ENCODE data around the gene DNAJC13.

GRCh38 chr3:132507657-132508056 is 90.4 kb downstream of the DNAJC13 start:
- no peak for TF ChIP-seq CTCF (conservative IDR thresholded peaks at IDR 0.05; ENCODE audit: low read length)
- no peak for TF ChIP-seq EZH2phosphoT487 (IDR thresholded peaks at IDR 0.05; ENCODE audit: borderline replicate concordance, low read depth, low read length)

Measured in OCI-LY7 (cell line).